PFSK-1 (cell line): ENCODE data around the gene TRIM34.

Source experiments
- FOXP2 ChIP-seq: optimal IDR thresholded peaks from 2 replicates; pipeline ENCODE3; 2011; ENCODE audit warnings: borderline replicate concordance, control low read depth, inconsistent platforms; ENCODE audit not compliant: insufficient read depth; ENCODE audit errors: extremely low read length, extremely low read depth
- POLR2AphosphoS5 ChIP-seq: IDR thresholded peaks from 2 replicates; pipeline ENCODE4 v1.6.1; 2012; ENCODE audit warnings: low read depth, mild to moderate bottlenecking, control low read depth, low read length, moderate library complexity
- SIN3A ChIP-seq: IDR thresholded peaks from 2 replicates; pipeline ENCODE4 v1.6.1; 2012; ENCODE audit warnings: mild to moderate bottlenecking, low read length, moderate library complexity, borderline replicate concordance; ENCODE audit not compliant: insufficient read depth
- TAF1 ChIP-seq: IDR thresholded peaks from 2 replicates; pipeline ENCODE4 v1.6.1; 2012; ENCODE audit warnings: low read length, control low read depth, borderline replicate concordance; ENCODE audit not compliant: insufficient read depth
- TF ChIP-seq, protein P1 (sequence below), 2 experiments: IDR thresholded peaks; 2 replicates each; pipeline versions ENCODE4 v1.6.1 to v1.8.0; 2011 to 2012; ENCODE audit warnings: low read depth in 2 of 2, low read length in 2 of 2, control low read depth in 1 of 2, inconsistent platforms in 1 of 2, mild to moderate bottlenecking in 1 of 2, moderate library complexity in 1 of 2; ENCODE audit not compliant: insufficient read depth in 1 of 2

The TRIM34 gene

GRCh38 chr11:5610446-5610845 is 14.4 kb upstream of the TRIM34 start:
- TF ChIP-seq TAF1 (no peak), POLR2AphosphoS5 (no peak), SIN3A (no peak), FOXP2 (no peak)
- TF ChIP-seq, protein P1, sequence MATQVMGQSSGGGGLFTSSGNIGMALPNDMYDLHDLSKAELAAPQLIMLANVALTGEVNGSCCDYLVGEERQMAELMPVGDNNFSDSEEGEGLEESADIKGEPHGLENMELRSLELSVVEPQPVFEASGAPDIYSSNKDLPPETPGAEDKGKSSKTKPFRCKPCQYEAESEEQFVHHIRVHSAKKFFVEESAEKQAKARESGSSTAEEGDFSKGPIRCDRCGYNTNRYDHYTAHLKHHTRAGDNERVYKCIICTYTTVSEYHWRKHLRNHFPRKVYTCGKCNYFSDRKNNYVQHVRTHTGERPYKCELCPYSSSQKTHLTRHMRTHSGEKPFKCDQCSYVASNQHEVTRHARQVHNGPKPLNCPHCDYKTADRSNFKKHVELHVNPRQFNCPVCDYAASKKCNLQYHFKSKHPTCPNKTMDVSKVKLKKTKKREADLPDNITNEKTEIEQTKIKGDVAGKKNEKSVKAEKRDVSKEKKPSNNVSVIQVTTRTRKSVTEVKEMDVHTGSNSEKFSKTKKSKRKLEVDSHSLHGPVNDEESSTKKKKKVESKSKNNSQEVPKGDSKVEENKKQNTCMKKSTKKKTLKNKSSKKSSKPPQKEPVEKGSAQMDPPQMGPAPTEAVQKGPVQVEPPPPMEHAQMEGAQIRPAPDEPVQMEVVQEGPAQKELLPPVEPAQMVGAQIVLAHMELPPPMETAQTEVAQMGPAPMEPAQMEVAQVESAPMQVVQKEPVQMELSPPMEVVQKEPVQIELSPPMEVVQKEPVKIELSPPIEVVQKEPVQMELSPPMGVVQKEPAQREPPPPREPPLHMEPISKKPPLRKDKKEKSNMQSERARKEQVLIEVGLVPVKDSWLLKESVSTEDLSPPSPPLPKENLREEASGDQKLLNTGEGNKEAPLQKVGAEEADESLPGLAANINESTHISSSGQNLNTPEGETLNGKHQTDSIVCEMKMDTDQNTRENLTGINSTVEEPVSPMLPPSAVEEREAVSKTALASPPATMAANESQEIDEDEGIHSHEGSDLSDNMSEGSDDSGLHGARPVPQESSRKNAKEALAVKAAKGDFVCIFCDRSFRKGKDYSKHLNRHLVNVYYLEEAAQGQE (IDR thresholded peaks at IDR 0.05; ENCODE audit: insufficient read depth in 1 of 2, low read depth in 2 of 2, low read length in 2 of 2): no peak

- TF ChIP-seq TAF1 (no peak), SIN3A (no peak)
Measured at GRCh38 chr11:5611627-5612026, 13.2 kb upstream of the TRIM34 start.

DNA sequence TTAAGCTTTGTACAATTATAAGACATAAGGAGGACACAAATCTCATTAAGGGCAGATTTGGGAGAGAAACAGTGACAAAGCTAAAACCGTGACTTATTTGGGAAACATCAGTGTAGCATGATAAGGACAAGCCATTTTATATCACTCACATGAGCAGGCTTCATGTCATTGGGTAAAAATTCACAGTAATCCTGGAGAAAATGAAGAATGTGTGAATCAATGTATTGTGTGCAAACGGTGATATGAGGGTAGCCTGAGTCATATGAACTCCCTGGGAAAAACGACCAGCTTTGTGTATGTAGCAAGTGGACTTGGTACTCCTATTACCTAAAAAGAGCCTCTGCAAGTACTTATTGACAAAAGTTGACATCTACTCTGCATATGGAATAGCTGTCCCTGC is 6.0 kb upstream of the TRIM34 start:
- TF ChIP-seq TAF1 (no peak), POLR2AphosphoS5 (no peak)
- TF ChIP-seq, protein P1 (IDR thresholded peaks at IDR 0.05; ENCODE audit: insufficient read depth in 1 of 2, low read depth in 2 of 2, low read length in 2 of 2): no peak

DNA sequence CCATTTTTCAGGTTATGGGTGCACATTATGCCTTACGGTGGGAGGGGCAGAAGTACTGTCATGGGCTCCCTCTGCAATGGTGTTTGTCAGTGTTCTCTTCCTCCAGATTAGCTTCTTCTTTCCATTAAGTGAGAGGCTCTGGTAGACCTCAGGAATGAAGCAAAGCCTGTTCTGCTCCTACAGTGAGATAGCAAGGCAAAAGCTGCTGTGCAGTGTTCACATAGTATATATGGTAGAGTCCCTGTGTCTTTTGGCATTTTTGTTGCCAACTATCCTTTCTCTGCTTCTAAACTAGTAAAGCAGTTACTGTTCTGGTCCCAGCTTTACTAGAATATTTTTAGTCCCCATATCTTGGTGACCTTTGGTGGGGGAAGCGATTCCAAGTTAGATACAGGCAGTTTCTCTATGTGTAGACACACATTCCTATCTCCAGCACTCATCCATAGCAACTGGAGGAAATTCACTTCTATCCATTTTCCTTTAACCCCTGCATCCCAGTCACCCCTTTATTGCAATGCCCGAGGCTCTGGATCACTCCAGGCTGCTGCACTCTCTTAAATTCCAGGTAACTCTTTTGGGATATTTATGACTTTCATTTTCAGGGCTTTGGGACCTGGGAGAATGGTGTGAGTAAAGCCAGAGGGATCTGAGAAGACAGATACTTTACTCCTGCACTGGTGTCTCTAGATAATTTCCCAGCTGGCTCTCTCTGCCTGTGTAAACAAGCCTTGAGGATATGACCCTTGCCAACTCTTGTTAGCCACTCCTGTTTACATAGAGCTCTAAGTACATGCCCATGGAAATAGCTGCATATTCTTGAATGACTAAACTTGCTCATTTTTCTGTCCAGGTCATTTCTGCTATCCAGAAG is 3.9 kb upstream of the TRIM34 start:
- TF ChIP-seq TAF1: no peak
- no peak for TF ChIP-seq FOXP2
- TF ChIP-seq, protein P1 (IDR thresholded peaks at IDR 0.05; ENCODE audit: insufficient read depth in 1 of 2, low read depth in 2 of 2, low read length in 2 of 2): no peak
- TF ChIP-seq POLR2AphosphoS5: no peak
- TF ChIP-seq SIN3A: no peak

- TF ChIP-seq POLR2AphosphoS5 (no peak), SIN3A (no peak), FOXP2 (no peak)
Measured at GRCh38 chr11:5621580-5621979, 3.2 kb upstream of the TRIM34 start.

DNA sequence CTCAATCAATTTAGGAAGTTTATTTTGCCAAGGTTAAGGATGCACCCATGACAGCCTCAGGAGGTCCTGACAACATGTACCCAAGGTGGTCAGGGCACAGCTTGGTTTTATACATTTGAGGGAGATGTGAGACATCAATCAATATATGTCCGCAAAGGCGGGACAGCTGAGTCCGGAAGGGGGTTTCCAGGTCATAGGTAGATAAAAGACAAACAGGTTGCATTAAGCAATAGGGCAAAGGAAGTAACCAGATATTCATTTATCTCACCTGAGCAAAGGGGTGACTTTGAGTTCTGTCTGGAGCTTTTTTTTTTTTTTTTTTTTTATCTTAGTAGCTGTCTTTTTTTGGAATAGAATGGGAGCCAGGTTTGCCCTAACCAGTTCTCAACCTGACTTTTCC is 2.0 kb upstream of the TRIM34 start:
- TF ChIP-seq POLR2AphosphoS5: no peak

DNA sequence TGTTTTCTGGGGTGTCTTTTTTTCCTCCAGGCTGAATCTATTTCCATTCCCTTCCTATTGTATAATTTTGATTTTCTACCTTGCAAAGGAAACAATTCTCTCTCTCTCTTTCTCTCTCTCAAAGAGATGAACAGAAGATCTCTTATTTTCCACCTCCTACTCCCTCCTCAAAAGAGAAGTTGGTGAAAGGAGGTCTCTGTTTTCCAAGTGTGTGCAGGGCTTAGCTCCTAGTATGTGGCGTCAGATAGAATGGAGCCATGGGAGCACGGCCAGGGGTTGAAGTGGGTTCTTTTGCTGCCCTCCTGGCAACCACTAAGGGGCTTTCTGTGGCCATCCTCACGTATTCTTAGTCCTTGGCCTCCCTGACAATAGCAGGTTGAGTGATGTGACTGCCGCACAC is 480 bp downstream of the TRIM34 start:
- TF ChIP-seq, protein P1 (IDR thresholded peaks at IDR 0.05; ENCODE audit: insufficient read depth in 1 of 2, low read depth in 2 of 2, low read length in 2 of 2): no peak
- no peak for TF ChIP-seq FOXP2
